OCI-LY3 (cell line): ENCODE data around the gene R3HDM2.
A peak's percentile ranks its signal among the peaks of the same experiment; 100 is the strongest.

Experiments used
- H2AFZ ChIP-seq: fragments of 200-600, 300-600 bp; shearing (Covaris generic); 2 replicates; pipeline ENCODE4 v1.6.0; 2014; ENCODE audit warnings: antibody characterized with exemption, low read depth, low read length
- H3K27ac ChIP-seq: fragments of 200-600, 300-600 bp; sonication (generic); 2 replicates; pipeline ENCODE4 v1.5.1; 2014; ENCODE audit warnings: mild to moderate bottlenecking, low read length, moderate library complexity, mixed read lengths
- H3K27me3 ChIP-seq: fragments of 200-600, 300-600 bp; sonication (generic); 2 replicates; pipeline ENCODE4 v1.6.1; 2014; ENCODE audit warnings: low read depth, low read length, mixed read lengths
- H3K36me3 ChIP-seq: fragments of 200-600, 300-600 bp; sonication (generic); replicated peaks from 2 replicates; pipeline ENCODE3; 2014; ENCODE audit warnings: low read depth, low read length, mixed read lengths
- H3K4me1 ChIP-seq: fragments of 300-600, 200-600 bp; sonication (generic); 2 replicates; pipeline ENCODE4 v1.6.1; 2014; ENCODE audit warnings: low read length, mixed read lengths
- H3K4me2 ChIP-seq: fragments of 200-600, 300-600 bp; sonication (generic); 2 replicates; pipeline ENCODE4 v1.6.1; 2014; ENCODE audit warnings: low read length, mixed read lengths
- H3K4me3 ChIP-seq: fragments of 300-600, 200-600 bp; sonication (generic); 2 replicates; pipeline ENCODE4 v1.5.1; 2014; ENCODE audit warnings: antibody characterized with exemption, mild to moderate bottlenecking, low read length, moderate library complexity
- H3K79me2 ChIP-seq: fragments of 300-600, 200-600 bp; shearing (Covaris generic); 2 replicates; pipeline ENCODE4 v1.6.1; 2014; ENCODE audit warnings: mild to moderate bottlenecking, low read length, mixed read lengths
- H3K9ac ChIP-seq: fragments of 300-600, 200-600 bp; shearing (Covaris generic); 2 replicates; pipeline ENCODE4 v1.6.0; 2014; ENCODE audit warnings: mild to moderate bottlenecking, low read length, moderate library complexity
- H3K9me3 ChIP-seq: fragments of 200-600, 300-600 bp; shearing (Covaris generic); 2 replicates; pipeline ENCODE4 v1.6.1; 2014; ENCODE audit warnings: low read length, mixed read lengths; ENCODE audit not compliant: insufficient read depth
- H4K20me1 ChIP-seq: fragments of 200-600, 300-600 bp; sonication (generic); 2 replicates; pipeline ENCODE4 v1.6.1; 2016; ENCODE audit warnings: low read length, mixed read lengths; ENCODE audit not compliant: insufficient read depth
- CTCF ChIP-seq: fragments of 200-600, 300-600 bp; sonication (generic); IDR thresholded peaks from 2 replicates; pipeline ENCODE4 v1.5.1; 2014; ENCODE audit warnings: antibody characterized with exemption, low read length, low read depth
- EZH2phosphoT487 ChIP-seq: fragments of 200-600 bp; shearing (Covaris generic); IDR thresholded peaks from 2 replicates; pipeline ENCODE4 v1.6.1; 2018; ENCODE audit warnings: antibody characterized with exemption, mixed run types, low read depth

R3HDM2 gene

DNA sequence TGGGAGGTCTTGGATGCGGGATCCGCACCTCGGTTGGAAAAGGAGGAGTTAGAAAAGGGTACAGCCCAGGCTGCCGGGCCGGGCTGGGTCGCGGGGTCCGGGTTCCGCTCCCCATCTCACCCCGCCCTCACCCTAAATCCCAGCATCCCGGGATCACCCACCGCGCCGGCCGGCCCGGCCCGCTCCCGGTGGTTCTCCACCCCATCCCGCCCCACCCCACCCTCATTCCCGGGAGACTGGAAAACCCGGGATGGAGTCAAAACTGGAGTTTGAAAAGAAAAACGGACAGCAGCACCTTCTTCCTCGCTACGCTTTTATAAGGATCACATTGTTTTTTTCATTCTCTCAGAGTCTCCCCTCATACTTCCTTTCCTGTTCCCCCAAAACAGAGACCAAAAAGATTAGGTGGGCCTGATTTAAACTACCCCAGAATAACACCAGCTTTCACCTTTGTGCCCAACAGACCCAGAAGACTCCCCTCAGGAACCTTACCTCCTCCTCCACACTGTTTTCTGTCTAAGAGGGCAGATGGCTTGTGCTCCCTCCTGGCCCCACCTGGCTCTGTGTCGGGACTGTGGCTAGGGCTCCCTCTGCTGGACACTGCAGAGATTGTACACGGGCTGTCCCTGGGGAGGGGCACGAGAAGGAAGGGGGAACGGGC, 31.5 kb upstream of the R3HDM2 start:
- 0 out of 2 replicates have a peak overlapping the region, but pooled peaks have one; percentile 25 for H3K27ac ChIP-seq
- H3K9ac ChIP-seq, result peak overlapping the region; percentile 41
- no peaks in the 10 kb centered on the region for H3K9me3 ChIP-seq
- no peaks in the 10 kb centered on the region for H3K36me3 ChIP-seq
- peak overlapping the region; percentile 79 for H3K4me2 ChIP-seq
- TF ChIP-seq CTCF (peak; percentile 94), EZH2phosphoT487 (no peak)
- H4K20me1 ChIP-seq, result no peaks in the 10 kb centered on the region
- peaks cover 35% of the 10 kb centered on the region for H3K4me1 ChIP-seq
- peaks cover 14% of the 10 kb centered on the region for H3K27me3 ChIP-seq
- peak overlapping the region; percentile 92 for H2AFZ ChIP-seq
- peak overlapping the region; percentile 78 for H3K4me3 ChIP-seq
- no peaks in the 10 kb centered on the region for H3K79me2 ChIP-seq

GRCh38 chr12:57461917-57462250, 31.0 kb upstream of the R3HDM2 start:
- Histone ChIP-seq H3K9me3 (no peaks in the 10 kb centered on the region), H3K36me3 (no peaks in the 10 kb centered on the region), H3K4me3 (peak overlapping the region; percentile 78), H3K79me2 (no peaks in the 10 kb centered on the region), H3K9ac (peak overlapping the region; percentile 41), H2AFZ (peak overlapping the region; percentile 13; the same call in 1 of the 2 replicates), H3K4me1 (peaks cover 35% of the 10 kb centered on the region), H3K27ac (no peak overlapping the region), H3K27me3 (peaks cover 12% of the 10 kb centered on the region), H3K4me2 (peak overlapping the region; percentile 79), H4K20me1 (no peaks in the 10 kb centered on the region)
- no peak for TF ChIP-seq EZH2phosphoT487
- TF ChIP-seq CTCF, result no peak

GRCh38 chr12:57461276-57461916, 30.6 kb upstream of the R3HDM2 start:
- H3K4me1 ChIP-seq, result peaks cover 35% of the 10 kb centered on the region
- TF ChIP-seq CTCF, result no peak
- TF ChIP-seq EZH2phosphoT487, result no peak
- H3K36me3 ChIP-seq, result no peaks in the 10 kb centered on the region
- H3K4me2 ChIP-seq, result peak overlapping the region; percentile 79
- peak overlapping the region; percentile 78 for H3K4me3 ChIP-seq
- no peak overlapping the region for H2AFZ ChIP-seq
- H4K20me1 ChIP-seq, result no peaks in the 10 kb centered on the region
- no peaks in the 10 kb centered on the region for H3K79me2 ChIP-seq
- H3K9ac ChIP-seq, result peak overlapping the region; percentile 41
- H3K27me3 ChIP-seq, result peaks cover 11% of the 10 kb centered on the region
- no peak overlapping the region for H3K27ac ChIP-seq
- no peaks in the 10 kb centered on the region for H3K9me3 ChIP-seq

- no peaks in the 10 kb centered on the region for H4K20me1 ChIP-seq
- no peak overlapping the region for H2AFZ ChIP-seq
- H3K4me1 ChIP-seq, result peaks cover 37% of the 10 kb centered on the region
- no peak overlapping the region for H3K27ac ChIP-seq
- H3K9me3 ChIP-seq, result no peaks in the 10 kb centered on the region
- H3K4me3 ChIP-seq, result peak overlapping the region; percentile 78
- TF ChIP-seq EZH2phosphoT487 (no peak), CTCF (no peak)
- H3K9ac ChIP-seq, result peak overlapping the region; percentile 41
- H3K27me3 ChIP-seq, result peaks cover 11% of the 10 kb centered on the region
- peak overlapping the region; percentile 79 for H3K4me2 ChIP-seq
- no peaks in the 10 kb centered on the region for H3K36me3 ChIP-seq
- no peaks in the 10 kb centered on the region for H3K79me2 ChIP-seq
Observed at GRCh38 chr12:57460841-57461275, 30.0 kb upstream of the R3HDM2 start.
